ENCODE data around the gene CBX7. TPM values are rescaled to one million over a fixed set of nuclear protein-coding genes. Genes with fewer than 3 reads are reported as not detected.

Gene CBX7
- total and polyA plus RNA-seq, 2 of the 8 experiments (the other 6 are each of a cell fraction or from before 2014, with no cell fraction given), result 6.9 to 8.7 TPM

GRCh38 chr22:39123751-39124581 lies 28.5 kb downstream of the CBX7 start:
- no peak for DNase-seq (ENCODE audit: low read depth in 1 of 2, low spot score in 2 of 2)
- H3K27me3 ChIP-seq (replicated peaks in 1 of 4; ENCODE audit: control insufficient read depth in 3 of 4, extremely low read depth in 1 of 4, insufficient read depth in 3 of 4, low read length in 3 of 4), result no peaks in the 10 kb centered on the region
- H3K14ac ChIP-seq (ENCODE audit: insufficient read length), result no peak overlapping the region
- H2AFZ ChIP-seq (ENCODE audit: low read length), result peak overlapping the region; percentile 95; the same call in 1 of the 2 replicates
- no peaks in the 10 kb centered on the region for H3K79me1 ChIP-seq (ENCODE audit: low read depth, low read length)
- no peak overlapping the region for H3K9ac ChIP-seq (replicated peaks in 1 of 4; ENCODE audit: extremely low read depth in 1 of 4, low read depth in 3 of 4, low read length in 3 of 4)
- no peaks in the 10 kb centered on the region for H3K23me2 ChIP-seq (ENCODE audit: low read depth, low read length)
- H2BK20ac ChIP-seq (ENCODE audit: low read length), result 0 out of 2 replicates have a peak overlapping the region, but pooled peaks have one; percentile 15
- peak overlapping the region in 1 of 4 experiments; percentile 49; a peak in 3 of 8 replicates for H3K4me3 ChIP-seq (ENCODE audit: extremely low read depth in 1 of 4, insufficient read depth in 2 of 4, low read depth in 3 of 4, low read length in 4 of 4)
- no peaks in the 10 kb centered on the region for H3K36me3 ChIP-seq (ENCODE audit: control insufficient read depth in 2 of 4, insufficient read depth in 4 of 4, low read length in 3 of 4)
- H4K5ac ChIP-seq (ENCODE audit: insufficient read length, low read depth, low read length), result peak overlapping the region; percentile 72
- H4K91ac ChIP-seq (replicated peaks; ENCODE audit: insufficient read length, low read length), result peak overlapping the region; percentile 84
- H3K23ac ChIP-seq (ENCODE audit: insufficient read length), result no peak overlapping the region
- H3K4me2 ChIP-seq (ENCODE audit: insufficient read depth in 1 of 2, low read depth in 2 of 2, low read length in 2 of 2), result peak overlapping the region; percentile 58 to 62
- H3K56ac ChIP-seq (replicated peaks; ENCODE audit: insufficient read length, low read depth, low read length), result no peak overlapping the region
- H3K27ac ChIP-seq (ENCODE audit: low read depth, low read length), result no peak overlapping the region
- POLR2A ChIA-PET (ENCODE audit: partially characterized antibody), result interaction anchor here (0.9 to 1.6 kb wide), 7 partner anchors 11 to 386 kb away, joined by 3 to 5 read pairs (median 3); partner anchors contain the start of gene RPL3
- no peak overlapping the region for H2BK5ac ChIP-seq (ENCODE audit: low read depth, low read length)
- H4K8ac ChIP-seq (ENCODE audit: extremely low read depth, insufficient read depth, low read length), result no peak overlapping the region; the same call in 1 of the 2 replicates
- no peaks in the 10 kb centered on the region for H4K20me1 ChIP-seq (replicated peaks in 1 of 2; ENCODE audit: control insufficient read depth in 1 of 2, insufficient read depth in 2 of 2, low read length in 2 of 2)
- H3K79me2 ChIP-seq (ENCODE audit: control insufficient read depth in 1 of 2, insufficient read depth in 2 of 2, low read length in 2 of 2), result no peaks in the 10 kb centered on the region
- H2BK15ac ChIP-seq (ENCODE audit: low read length), result peak overlapping the region; percentile 83; the same call in 1 of the 2 replicates
- peak overlapping the region; percentile 78 for H3K18ac ChIP-seq (ENCODE audit: extremely low read depth, low read length)
- WGBS, 2 experiments (ENCODE audit: extremely low coverage in 1 of 2, insufficient coverage in 1 of 2, insufficient read length in 1 of 2, insufficient replicate concordance in 2 of 2, low coverage in 1 of 2, low lambda C conversion rate in 2 of 2, missing lambda C conversion rate in 1 of 2), result 12% methylated on average over 14 of the region's 33 CpGs; no CpG with 5 or more reads in 1 of the 2 experiments
- peaks cover 0 to 2% (median 2%) of the 10 kb centered on the region in 4 experiments; a peak in 4 of 7 replicates for H3K4me1 ChIP-seq (replicated peaks in 1 of 4; ENCODE audit: control insufficient read depth in 3 of 4, insufficient read depth in 4 of 4, low read length in 3 of 4)
- FAIRE-seq, result no peak
- no peak overlapping the region for H2BK12ac ChIP-seq (ENCODE audit: low read depth, low read length)
- 0 out of 4 replicates have a peak, but pooled peaks cover 0 to 3% of the 10 kb centered on the region in 2 experiments for H3K9me3 ChIP-seq (ENCODE audit: insufficient read depth in 2 of 2, low read depth in 1 of 2, low read length in 1 of 2)
- H2BK120ac ChIP-seq (replicated peaks; ENCODE audit: low read depth, low read length), result peak overlapping the region; percentile 75
- H3K4ac ChIP-seq (replicated peaks; ENCODE audit: insufficient read length, low read depth, low read length), result no peak overlapping the region
- CTCF ChIA-PET (ENCODE audit: partially characterized antibody), result interaction anchor here (0.7 to 6.5 kb wide), 13 partner anchors 9 to 356 kb away, joined by 3 to 47 read pairs (median 4); partner anchors contain the start of gene APOBEC3D
- H2AK5ac ChIP-seq (ENCODE audit: low read depth, low read length), result no peak overlapping the region
- TF ChIP-seq HDAC6 (IDR thresholded peaks at IDR 0.05; ENCODE audit: low read depth, low read length), result no peak
- no peak for TF ChIP-seq KDM5A (IDR thresholded peaks at IDR 0.05; ENCODE audit: low read length)
- no peak for TF ChIP-seq ASH2L (IDR thresholded peaks at IDR 0.05; ENCODE audit: low read length)
- TF ChIP-seq USF2 (IDR thresholded peaks at IDR 0.05; ENCODE audit: low read length), result no peak
- no peak for TF ChIP-seq POLR2A (IDR thresholded peaks at IDR 0.05; ENCODE audit: control extremely low read depth in 1 of 2, low read depth in 2 of 2, low read length in 2 of 2)
- no peak for TF ChIP-seq GABPA (IDR thresholded peaks at IDR 0.05; ENCODE audit: borderline replicate concordance, insufficient read depth, low read length)
- no peak for TF ChIP-seq ATF2 (IDR thresholded peaks at IDR 0.05; ENCODE audit: low read length)
- TF ChIP-seq CHD1 (IDR thresholded peaks at IDR 0.05; ENCODE audit: low read depth, low read length), result no peak
- no peak for TF ChIP-seq SP4 (IDR thresholded peaks at IDR 0.05; ENCODE audit: low read length)
